H1 (cell line): ENCODE data around the gene BCL7B. TPM values are rescaled to one million over a fixed set of nuclear protein-coding genes. Genes with fewer than 3 reads are reported as not detected.

Experiments
- BACH1 ChIP-seq: IDR thresholded peaks from 2 replicates; pipeline ENCODE4 v1.6.1; 2012; ENCODE audit warnings: low read length, improper control_type of control experiment
- CEBPB ChIP-seq: IDR thresholded peaks from 2 replicates; pipeline ENCODE4 v1.6.1; 2012; ENCODE audit warnings: low read depth, low read length
- CHD2 ChIP-seq: IDR thresholded peaks from 2 replicates; pipeline ENCODE4 v1.6.1; 2012; ENCODE audit warnings: low read length, improper control_type of control experiment
- CHD7 ChIP-seq: fragments of 300-600 bp; sonication (generic); IDR thresholded peaks from 2 replicates; pipeline ENCODE4 v1.7.1; 2012; ENCODE audit warnings: low read length, moderate library complexity, mild to moderate bottlenecking, inconsistent platforms; ENCODE audit not compliant: insufficient replicate concordance
- E2F6 ChIP-seq: IDR thresholded peaks from 2 replicates; pipeline ENCODE4 v1.6.1; 2012; ENCODE audit warnings: inconsistent platforms
- GABPA ChIP-seq: IDR thresholded peaks from 2 replicates; pipeline ENCODE4 v1.6.1; 2011; ENCODE audit warnings: mild to moderate bottlenecking, low read length, moderate library complexity, borderline replicate concordance; ENCODE audit not compliant: insufficient read depth
- HDAC6 ChIP-seq: IDR thresholded peaks from one replicate; pipeline ENCODE4 v1.7.1; 2012; ENCODE audit warnings: low read depth, mild to moderate bottlenecking, inconsistent platforms, low read length, moderate library complexity
- JUND ChIP-seq: IDR thresholded peaks from 2 replicates; pipeline ENCODE4 v1.6.1; 2011; ENCODE audit warnings: mild to moderate bottlenecking, improper control_type of control experiment, low read length
- POU5F1 ChIP-seq: IDR thresholded peaks from 2 replicates; pipeline ENCODE4 v1.6.1; 2011; ENCODE audit warnings: low read depth, mild to moderate bottlenecking, low read length, moderate library complexity
- SIN3A ChIP-seq, 2 experiments: IDR thresholded peaks in 1 of 2; conservative IDR thresholded peaks in 1 of 2; 2 replicates each; pipeline ENCODE4 v1.6.1; 2011 to 2012; ENCODE audit warnings: low read length in 2 of 2, improper control_type of control experiment in 1 of 2, low read depth in 1 of 2, mild to moderate bottlenecking in 1 of 2
- SP2 ChIP-seq: IDR thresholded peaks from 2 replicates; pipeline ENCODE4 v1.6.1; 2012; ENCODE audit warnings: mild to moderate bottlenecking, low read length, inconsistent platforms
- TAF1 ChIP-seq: IDR thresholded peaks from 2 replicates; pipeline ENCODE4 v1.6.1; 2011; ENCODE audit warnings: mild to moderate bottlenecking, low read depth, low read length
- polyA plus RNA-seq, 7 experiments: library from polyadenylated mRNA; depleted of rRNA in 3 of 7; stranded (reverse) in 5 of 7; unstranded in 2 of 7; fragments of >200 nt in 5 of 7; fragments of 200-250 nt in 2 of 7; gene quantifications; 1 replicate in 5 of 7; 2 replicates in 1 of 7; 4 replicates in 1 of 7; pipeline versions ENCODE4 v1.2.1 to v1.2.3, GENCODE V29; 2011 to 2013; ENCODE audit warnings: missing spikeins in 2 of 7, mixed read lengths in 2 of 7
- total RNA-seq: library from RNA; stranded (reverse); fragmentation: NEBNext Ultra II Directional; extraction: Animal tissue kit (Norgen Biotek cat#: 25700); gene quantifications from 2 replicates; pipeline ENCODE4 v1.2.1, GENCODE V29; 2021

BCL7B gene
- total and polyA plus RNA-seq, 2 of the 8 experiments (the other 6 are each of a cell fraction or from before 2014, with no cell fraction given) = 24.9 to 44.6 TPM

GRCh38 chr7:73509463-73509862, 48.0 kb downstream of the BCL7B start (continued):
- TF ChIP-seq CHD7 (no peak), TAF1 (no peak), JUND (no peak), GABPA (no peak), CHD2 (no peak), POU5F1 (no peak), BACH1 (no peak), SP2 (no peak), SIN3A (conservative IDR thresholded peaks at IDR 0.05 in 1 of 2, IDR thresholded peaks at IDR 0.05 in 1 of 2; ENCODE audit: low read depth in 1 of 2, low read length in 2 of 2) (no peak), E2F6 (no peak), CEBPB (no peak), HDAC6 (no peak)
